ENCODE data around the gene FAM72D.
"Not testable (repeated sequence)": the region's sequence is repeated elsewhere in the genome, so short reads cannot be mapped to it uniquely, and the experiment has no call there.

Gene FAM72D

GRCh38 chr1:145146308-145146707 is 50.5 kb downstream of the FAM72D start:
- DNase-seq (ENCODE audit: low read depth in 2 of 2): not testable (repeated sequence)

- not testable (repeated sequence) for DNase-seq (ENCODE audit: low read depth in 2 of 2)
Measured at GRCh38 chr1:145147172-145147571, 51.4 kb downstream of the FAM72D start.

DNA sequence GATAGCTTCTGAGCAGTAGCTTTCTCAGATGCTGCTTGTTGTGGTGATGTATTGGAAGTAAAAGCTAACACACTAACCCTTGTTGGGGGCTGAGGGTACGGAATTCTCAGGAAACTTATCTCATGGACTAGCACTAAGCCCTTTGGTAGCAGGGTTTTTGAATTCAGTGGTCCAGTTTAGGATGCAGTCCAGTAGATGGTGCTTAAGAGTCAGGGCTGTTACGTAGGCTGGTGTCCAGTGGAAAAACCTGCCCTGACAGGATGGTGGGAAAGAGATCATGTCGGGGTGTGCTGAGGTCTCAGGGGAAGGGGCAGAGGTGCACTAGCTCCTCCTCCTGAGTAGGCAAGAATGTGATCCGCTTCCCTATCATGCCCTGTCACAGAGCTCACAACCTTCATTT is 59.6 kb downstream of the FAM72D start:
- not testable (repeated sequence) for DNase-seq (ENCODE audit: low read depth in 2 of 2)

DNA sequence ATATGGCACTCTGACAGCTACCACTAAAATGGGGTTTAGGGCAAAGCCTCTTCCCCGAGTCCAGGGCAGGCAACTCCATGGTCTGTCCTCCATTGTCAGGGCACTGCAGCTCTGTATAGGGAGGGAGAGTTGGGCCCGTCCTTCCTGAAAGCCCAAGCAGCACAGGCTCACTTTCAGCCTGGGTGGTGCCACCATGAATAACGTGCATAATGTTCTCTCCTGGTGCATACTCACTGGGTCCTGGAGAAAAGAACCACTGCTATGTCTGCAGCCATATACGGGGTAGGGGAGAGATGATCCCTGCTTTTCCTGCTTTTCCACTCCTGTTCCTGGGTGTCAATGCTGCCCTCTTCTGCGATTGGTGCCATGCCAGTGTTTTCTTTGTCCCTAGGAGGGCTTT is 60.1 kb downstream of the FAM72D start:
- not testable (repeated sequence) for DNase-seq (ENCODE audit: low read depth in 2 of 2)

DNA sequence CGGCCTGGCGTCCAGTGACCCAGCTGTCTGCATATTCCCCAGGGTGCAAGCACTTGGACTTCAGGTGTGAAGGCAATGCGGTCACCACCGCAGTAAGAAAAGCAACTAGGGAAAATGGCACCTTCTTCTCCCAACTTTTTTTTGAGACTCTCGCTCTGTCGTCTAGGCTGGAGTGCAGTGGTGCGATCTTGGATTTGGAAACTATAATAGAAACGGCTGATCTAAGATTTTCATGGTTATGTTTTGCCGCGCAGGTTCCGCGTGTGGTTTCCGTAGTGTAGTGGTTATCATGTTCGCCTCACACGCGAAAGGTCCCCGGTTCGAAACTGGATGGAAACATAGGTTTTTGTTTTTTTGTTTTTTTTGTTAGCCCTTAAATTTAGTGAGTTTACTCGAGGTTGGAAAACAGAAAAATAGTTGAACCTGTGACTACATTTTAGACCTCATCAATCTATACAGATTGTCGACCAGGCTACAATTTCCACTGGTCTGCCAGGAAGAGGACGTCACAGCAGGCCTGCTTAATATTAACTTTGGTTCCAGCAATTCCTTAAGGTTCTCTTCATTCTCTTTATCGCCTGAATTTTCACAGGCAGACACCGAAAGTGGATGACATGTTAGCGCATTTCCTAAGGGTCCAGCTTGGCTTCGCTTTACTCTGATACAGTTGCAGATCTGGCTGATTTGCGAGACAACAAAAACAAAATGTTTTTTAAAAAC is 61.3 kb downstream of the FAM72D start:
- peak in 1 of 2 experiments; percentile 32 for DNase-seq (ENCODE audit: low read depth in 2 of 2)

GRCh38 chr1:145157715-145158114 is 61.9 kb downstream of the FAM72D start:
- not testable (repeated sequence) for DNase-seq (ENCODE audit: low read depth in 2 of 2)

DNA sequence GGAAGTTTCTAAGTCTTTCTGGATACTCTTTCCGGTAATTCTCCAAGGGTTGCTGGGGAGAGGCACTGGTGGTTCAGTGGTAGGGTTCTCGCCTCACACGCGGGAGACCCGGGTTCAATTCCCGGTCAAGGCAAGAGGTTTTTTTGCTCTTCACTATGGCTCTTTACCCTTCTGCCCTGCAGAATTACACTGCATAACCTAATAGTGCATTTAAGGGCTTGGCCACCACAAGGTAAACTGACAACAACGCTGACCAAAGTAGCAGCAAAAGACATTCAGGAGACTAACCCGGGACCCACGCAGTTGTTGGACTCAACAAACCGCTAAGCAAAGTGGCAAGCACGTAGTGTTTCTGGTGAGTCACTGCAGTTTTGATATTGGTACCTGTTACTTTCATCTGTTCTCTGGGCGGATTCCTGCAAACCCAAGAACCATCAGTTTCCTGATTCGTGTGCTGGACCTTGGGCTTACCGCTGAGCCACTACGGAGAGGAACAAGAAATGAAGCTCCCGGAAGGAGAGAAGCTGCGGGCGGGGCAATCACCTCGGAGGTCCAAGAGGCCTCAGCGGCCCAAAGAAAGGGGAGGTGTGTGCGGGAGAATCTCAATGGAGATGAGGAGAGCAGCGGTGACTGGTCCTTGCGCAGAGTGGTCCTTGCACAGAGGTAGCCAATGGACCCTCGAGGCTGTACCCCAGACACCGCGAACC is 65.4 kb downstream of the FAM72D start:
- not testable (repeated sequence) for DNase-seq (ENCODE audit: low read depth in 2 of 2)
